ENCODE measurements around the gene TMED8.

The TMED8 gene

GRCh38 chr14:77299771-77300170 lies 77.1 kb downstream of the TMED8 start:
- Histone ChIP-seq H3K4me1 (ENCODE audit: low read depth, poor library complexity, severe bottlenecking) (no peaks in the 10 kb centered on the region), H3K4me3 (IDR thresholded peaks at IDR 0.05; ENCODE audit: insufficient read depth, low read depth, low read length) (no peak overlapping the region), H2AFZ (ENCODE audit: low read depth) (no peak overlapping the region), H3K9ac (no peak overlapping the region), H3K79me2 (ENCODE audit: insufficient read depth, low read depth) (no peaks in the 10 kb centered on the region), H3K4me2 (no peak overlapping the region), H3K27me3 (ENCODE audit: insufficient read depth, low read depth) (no peaks in the 10 kb centered on the region), H3K36me3 (ENCODE audit: insufficient read depth) (no peaks in the 10 kb centered on the region), H3K27ac (no peak overlapping the region), H4K20me1 (ENCODE audit: insufficient read depth) (no peaks in the 10 kb centered on the region)
- TF ChIP-seq CTCF (conservative IDR thresholded peaks at IDR 0.05; ENCODE audit: low read depth, low read length) = no peak

- Histone ChIP-seq H4K20me1 (ENCODE audit: insufficient read depth) (no peaks in the 10 kb centered on the region), H3K4me1 (ENCODE audit: low read depth, poor library complexity, severe bottlenecking) (no peaks in the 10 kb centered on the region), H3K4me3 (IDR thresholded peaks at IDR 0.05; ENCODE audit: insufficient read depth, low read depth, low read length) (no peak overlapping the region), H3K4me2 (no peak overlapping the region), H3K27ac (no peak overlapping the region), H2AFZ (ENCODE audit: low read depth) (no peak overlapping the region), H3K36me3 (ENCODE audit: insufficient read depth) (no peaks in the 10 kb centered on the region), H3K9ac (no peak overlapping the region), H3K79me2 (ENCODE audit: insufficient read depth, low read depth) (no peaks in the 10 kb centered on the region), H3K27me3 (ENCODE audit: insufficient read depth, low read depth) (no peaks in the 10 kb centered on the region)
- no peak for TF ChIP-seq CTCF (conservative IDR thresholded peaks at IDR 0.05; ENCODE audit: low read depth, low read length)
Observed at GRCh38 chr14:77296906-77297305, 80.0 kb downstream of the TMED8 start.

GRCh38 chr14:77296155-77296554 lies 80.7 kb downstream of the TMED8 start:
- TF ChIP-seq CTCF (conservative IDR thresholded peaks at IDR 0.05; ENCODE audit: low read depth, low read length) = no peak
- Histone ChIP-seq H3K79me2 (ENCODE audit: insufficient read depth, low read depth) (no peaks in the 10 kb centered on the region), H3K36me3 (ENCODE audit: insufficient read depth) (no peaks in the 10 kb centered on the region), H3K4me3 (IDR thresholded peaks at IDR 0.05; ENCODE audit: insufficient read depth, low read depth, low read length) (no peak overlapping the region), H3K27me3 (ENCODE audit: insufficient read depth, low read depth) (no peaks in the 10 kb centered on the region), H2AFZ (ENCODE audit: low read depth) (no peak overlapping the region), H3K9ac (no peak overlapping the region), H3K4me2 (no peak overlapping the region), H4K20me1 (ENCODE audit: insufficient read depth) (no peaks in the 10 kb centered on the region), H3K27ac (no peak overlapping the region), H3K4me1 (ENCODE audit: low read depth, poor library complexity, severe bottlenecking) (no peaks in the 10 kb centered on the region)

GRCh38 chr14:77290705-77291104 lies 86.2 kb downstream of the TMED8 start:
- H2AFZ ChIP-seq (ENCODE audit: low read depth) = no peak overlapping the region
- H4K20me1 ChIP-seq (ENCODE audit: insufficient read depth) = no peaks in the 10 kb centered on the region
- H3K79me2 ChIP-seq (ENCODE audit: insufficient read depth, low read depth) = no peaks in the 10 kb centered on the region
- no peaks in the 10 kb centered on the region for H3K4me1 ChIP-seq (ENCODE audit: low read depth, poor library complexity, severe bottlenecking)
- no peak overlapping the region for H3K27ac ChIP-seq
- H3K4me2 ChIP-seq = no peak overlapping the region
- H3K27me3 ChIP-seq (ENCODE audit: insufficient read depth, low read depth) = no peaks in the 10 kb centered on the region
- no peak overlapping the region for H3K4me3 ChIP-seq (IDR thresholded peaks at IDR 0.05; ENCODE audit: insufficient read depth, low read depth, low read length)
- TF ChIP-seq CTCF (conservative IDR thresholded peaks at IDR 0.05; ENCODE audit: low read depth, low read length) = no peak
- no peaks in the 10 kb centered on the region for H3K36me3 ChIP-seq (ENCODE audit: insufficient read depth)
- no peak overlapping the region for H3K9ac ChIP-seq

GRCh38 chr14:77286576-77286975 lies 90.3 kb downstream of the TMED8 start:
- H3K27ac ChIP-seq = no peak overlapping the region
- TF ChIP-seq CTCF (conservative IDR thresholded peaks at IDR 0.05; ENCODE audit: low read depth, low read length) = no peak
- H3K79me2 ChIP-seq (ENCODE audit: insufficient read depth, low read depth) = no peaks in the 10 kb centered on the region
- no peak overlapping the region for H2AFZ ChIP-seq (ENCODE audit: low read depth)
- no peaks in the 10 kb centered on the region for H3K36me3 ChIP-seq (ENCODE audit: insufficient read depth)
- H3K4me2 ChIP-seq = no peak overlapping the region
- no peak overlapping the region for H3K9ac ChIP-seq
- H4K20me1 ChIP-seq (ENCODE audit: insufficient read depth) = no peaks in the 10 kb centered on the region
- H3K4me1 ChIP-seq (ENCODE audit: low read depth, poor library complexity, severe bottlenecking) = no peaks in the 10 kb centered on the region
- no peak overlapping the region for H3K4me3 ChIP-seq (IDR thresholded peaks at IDR 0.05; ENCODE audit: insufficient read depth, low read depth, low read length)
- H3K27me3 ChIP-seq (ENCODE audit: insufficient read depth, low read depth) = no peaks in the 10 kb centered on the region
